Natural killer cell (primary cell): ENCODE measurements around the gene UNC13D. TPM values are rescaled to one million over a fixed set of nuclear protein-coding genes. Genes with fewer than 3 reads are reported as not detected.

Experiments used
- ATAC-seq, 3 donors: fragments of 150-1000 bp in 2 of 3; fragments of 200-7000 bp in 1 of 3; cut with Tn5 transposase; 1 replicate in 1 of 3; 2 replicates in 2 of 3; pipeline ENCODE4 v1.10.0; 2021; ENCODE audit warnings: mild to moderate bottlenecking in 2 of 3, moderate library complexity in 2 of 3
- DNase-seq, 2 donors: peaks; one replicate each; pipeline versions ENCODE4 v3.0.0 to v3.0.0-alpha.2; 2013 to 2021; ENCODE audit warnings: mixed read lengths in 1 of 2
- H3K27ac ChIP-seq: one replicate; pipeline ENCODE4 v1.5.1; 2013; ENCODE audit warnings: mild to moderate bottlenecking, low read length
- H3K27me3 ChIP-seq: one replicate; pipeline ENCODE4 v1.6.1; 2013; ENCODE audit warnings: low read length; ENCODE audit not compliant: control insufficient read depth, insufficient read depth
- H3K36me3 ChIP-seq: one replicate; pipeline ENCODE4 v1.6.1; 2013; ENCODE audit warnings: low read length; ENCODE audit not compliant: control insufficient read depth, insufficient read depth
- H3K4me1 ChIP-seq: one replicate; pipeline ENCODE4 v1.6.1; 2013; ENCODE audit warnings: low read length; ENCODE audit not compliant: control insufficient read depth, insufficient read depth
- H3K4me3 ChIP-seq: one replicate; pipeline ENCODE4 v1.5.1; 2013; ENCODE audit warnings: low read length
- H3K9me3 ChIP-seq: one replicate; pipeline ENCODE4 v1.6.1; 2013; ENCODE audit warnings: low read length; ENCODE audit not compliant: control insufficient read depth, insufficient read depth
- H3K27ac Mint-ChIP-seq, 2 donors: one replicate each; pipeline ENCODE4 v1.8.0; 2022; ENCODE audit warnings: mild to moderate bottlenecking in 2 of 2, mixed read lengths in 2 of 2, moderate library complexity in 1 of 2
- H3K27me3 Mint-ChIP-seq, 2 donors: one replicate each; pipeline ENCODE4 v1.8.0; 2022; ENCODE audit warnings: low read depth in 2 of 2, mixed read lengths in 2 of 2
- H3K36me3 Mint-ChIP-seq: one replicate; pipeline ENCODE4 v1.8.0; 2022; ENCODE audit warnings: mixed read lengths
- H3K4me1 Mint-ChIP-seq, 2 donors: one replicate each; pipeline ENCODE4 v1.8.0; 2022; ENCODE audit warnings: mixed read lengths in 2 of 2
- H3K4me3 Mint-ChIP-seq: one replicate; pipeline ENCODE4 v1.8.0; 2022; ENCODE audit warnings: mild to moderate bottlenecking, moderate library complexity, mixed read lengths
- H3K9me3 Mint-ChIP-seq, 2 donors: one replicate each; pipeline ENCODE4 v1.8.0; 2022; ENCODE audit warnings: mixed read lengths in 2 of 2
- WGBS: methylation state at CpG from one replicate; pipeline ENCODE4 v1.1.7; 2013; ENCODE audit warnings: missing lambda C conversion rate; ENCODE audit not compliant: insufficient coverage; 5-methylcytosine and 5-hydroxymethylcytosine counted together
- intact Hi-C: fragments of 100-400 bp; cut with micrococcal nuclease; formaldehyde crosslinking; loops from one replicate; pipeline ENCODE4 v1.14.2; 2022
- total RNA-seq, 4 donors: library from RNA; stranded (reverse); fragments of 120-200 nt in 1 of 4; gene quantifications; one replicate each; pipeline versions ENCODE4 v1.2.3 to v1.2.4, GENCODE V29; 2013 to 2022
- TF ChIP-seq, protein P1 (sequence below): fragments of 200-600 bp; IDR thresholded peaks from one replicate; pipeline ENCODE4 v1.8.0; 2022; ENCODE audit warnings: antibody characterized with exemption

The UNC13D gene
- total RNA-seq, 3 donors from 2014 or later (not counting 1 experiment from before 2014, with no cell fraction given): 269 to 279 (median 277) TPM

DNA sequence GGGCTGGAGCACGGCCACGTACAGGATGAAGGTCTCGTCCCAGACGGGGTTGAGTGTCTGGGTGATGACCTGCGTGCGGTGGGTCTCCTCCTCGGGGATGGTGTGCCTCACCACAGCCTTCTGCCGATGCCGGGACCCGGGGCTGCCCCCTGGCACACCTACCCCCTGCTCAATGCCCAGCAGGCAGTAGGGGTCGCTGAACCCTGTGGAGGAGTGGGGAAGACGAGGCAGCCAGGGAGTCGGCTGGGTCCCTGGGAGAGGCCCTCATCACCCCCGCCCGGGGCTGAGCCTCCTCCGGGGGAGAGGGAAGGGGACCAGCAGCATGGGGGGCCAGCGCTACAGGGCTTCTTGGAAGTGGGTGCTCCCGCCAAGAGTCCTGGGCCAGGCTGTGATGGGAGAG lies 1.8 kb downstream of the UNC13D start:
- Histone ChIP-seq H3K36me3 (peaks cover 53% of the 10 kb centered on the region), H3K4me1 (peaks cover 42% of the 10 kb centered on the region), H3K27ac (peak overlapping the region; percentile 95), H3K4me3 (peak overlapping the region; percentile 84), H3K27me3 (no peaks in the 10 kb centered on the region), H3K9me3 (no peaks in the 10 kb centered on the region)
- peaks cover 5 to 16% of the 10 kb centered on the region in 2 donors for H3K4me1 Mint-ChIP-seq
- no peaks in the 10 kb centered on the region for H3K27me3 Mint-ChIP-seq
- intact Hi-C loops: loop anchor here (5.0 kb wide), 1 partner anchor 65 kb away; a partner anchor contains a TSS
- no peaks in the 10 kb centered on the region for H3K36me3 Mint-ChIP-seq
- TF ChIP-seq, protein P1, sequence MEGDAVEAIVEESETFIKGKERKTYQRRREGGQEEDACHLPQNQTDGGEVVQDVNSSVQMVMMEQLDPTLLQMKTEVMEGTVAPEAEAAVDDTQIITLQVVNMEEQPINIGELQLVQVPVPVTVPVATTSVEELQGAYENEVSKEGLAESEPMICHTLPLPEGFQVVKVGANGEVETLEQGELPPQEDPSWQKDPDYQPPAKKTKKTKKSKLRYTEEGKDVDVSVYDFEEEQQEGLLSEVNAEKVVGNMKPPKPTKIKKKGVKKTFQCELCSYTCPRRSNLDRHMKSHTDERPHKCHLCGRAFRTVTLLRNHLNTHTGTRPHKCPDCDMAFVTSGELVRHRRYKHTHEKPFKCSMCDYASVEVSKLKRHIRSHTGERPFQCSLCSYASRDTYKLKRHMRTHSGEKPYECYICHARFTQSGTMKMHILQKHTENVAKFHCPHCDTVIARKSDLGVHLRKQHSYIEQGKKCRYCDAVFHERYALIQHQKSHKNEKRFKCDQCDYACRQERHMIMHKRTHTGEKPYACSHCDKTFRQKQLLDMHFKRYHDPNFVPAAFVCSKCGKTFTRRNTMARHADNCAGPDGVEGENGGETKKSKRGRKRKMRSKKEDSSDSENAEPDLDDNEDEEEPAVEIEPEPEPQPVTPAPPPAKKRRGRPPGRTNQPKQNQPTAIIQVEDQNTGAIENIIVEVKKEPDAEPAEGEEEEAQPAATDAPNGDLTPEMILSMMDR: no peak
- peak overlapping the region; percentile 62 for H3K4me3 Mint-ChIP-seq
- DNase-seq: no peak
- peak overlapping the region; percentile 26 to 94 for H3K27ac Mint-ChIP-seq
- WGBS: 88% methylated on average over 18 of the region's 18 CpGs
- no peaks in the 10 kb centered on the region for H3K9me3 Mint-ChIP-seq
- no peak for ATAC-seq

DNA sequence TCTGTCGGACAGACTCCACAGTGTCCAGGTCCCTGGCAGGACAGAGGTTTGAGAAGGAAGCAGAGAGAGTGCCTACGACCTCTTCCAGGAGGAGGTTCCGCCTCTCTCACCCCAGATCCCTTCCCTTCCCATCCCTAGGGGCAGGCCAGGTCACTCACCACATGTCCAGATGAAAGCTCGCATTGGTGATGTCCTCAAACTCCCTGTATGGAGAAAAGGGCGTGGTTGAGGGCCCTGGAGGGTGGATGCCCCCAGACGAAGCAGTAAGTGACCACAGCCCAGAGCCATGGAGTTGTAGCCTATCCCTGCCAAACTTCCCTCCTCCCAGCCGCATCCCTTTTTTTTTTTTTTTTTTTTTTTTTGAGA lies 3.4 kb downstream of the UNC13D start:
- no peaks in the 10 kb centered on the region for H3K36me3 Mint-ChIP-seq
- Histone ChIP-seq H3K9me3 (no peaks in the 10 kb centered on the region), H3K36me3 (peaks cover 50% of the 10 kb centered on the region), H3K4me1 (peaks cover 42% of the 10 kb centered on the region), H3K27me3 (no peaks in the 10 kb centered on the region), H3K27ac (no peak overlapping the region), H3K4me3 (no peak overlapping the region)
- WGBS: 92% methylated on average over 5 of the region's 7 CpGs
- H3K27me3 Mint-ChIP-seq: no peaks in the 10 kb centered on the region
- no peak for ATAC-seq
- TF ChIP-seq, protein P1: no peak
- peaks cover 5 to 13% of the 10 kb centered on the region in 2 donors for H3K4me1 Mint-ChIP-seq
- H3K9me3 Mint-ChIP-seq: no peaks in the 10 kb centered on the region
- peak overlapping the region; percentile 13 for H3K4me3 Mint-ChIP-seq
- no peak overlapping the region for H3K27ac Mint-ChIP-seq
- DNase-seq: no peak
- intact Hi-C loops: loop anchor here (5.0 kb wide), 1 partner anchor 63 kb away; a partner anchor contains a TSS

DNA sequence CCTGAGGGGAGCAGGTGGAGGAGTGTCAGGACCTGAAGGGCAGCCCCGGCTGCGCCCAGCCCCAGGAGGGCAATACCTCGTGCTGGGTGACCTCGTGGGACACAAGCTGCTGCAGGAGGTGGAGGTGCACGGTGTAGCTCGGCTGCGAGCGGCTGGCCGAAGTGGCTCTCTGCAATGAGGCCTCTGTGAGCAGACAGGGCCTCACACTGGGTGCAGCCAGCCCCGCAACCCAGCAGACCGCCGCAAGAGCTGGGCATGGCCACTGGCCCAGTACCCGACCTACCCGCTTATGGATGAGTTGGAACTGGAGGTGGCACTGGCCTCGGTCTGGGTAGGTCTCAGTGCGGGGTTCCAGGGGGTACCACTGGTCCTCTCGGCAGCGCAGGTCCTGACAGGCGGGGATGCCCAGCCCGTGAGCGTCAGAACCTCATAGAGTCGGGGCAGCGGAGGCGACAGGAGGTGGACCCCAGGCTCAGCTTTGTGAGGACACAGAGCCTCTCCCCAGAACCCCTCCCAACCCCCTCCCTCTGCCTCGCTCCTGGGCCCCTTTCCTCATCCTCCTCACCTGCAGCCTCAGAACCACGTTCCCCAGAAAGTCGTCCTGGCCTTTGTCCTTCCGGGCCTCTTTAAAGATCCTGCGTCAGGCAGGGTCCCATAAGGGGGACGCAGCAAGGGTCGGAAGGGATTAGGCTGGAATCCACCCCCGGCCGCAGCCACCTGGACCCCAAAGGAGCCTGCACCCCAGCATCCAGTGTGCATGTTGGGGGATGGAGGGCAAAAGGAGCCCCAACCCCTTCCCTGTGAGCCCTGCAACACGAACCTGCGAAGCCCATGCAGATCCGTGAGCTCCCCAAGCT lies 4.0 kb downstream of the UNC13D start:
- TF ChIP-seq, protein P1: no peak
- Mint-ChIP-seq H3K36me3 (no peaks in the 10 kb centered on the region), H3K4me1 (peaks cover 1 to 7% of the 10 kb centered on the region in 2 donors), H3K9me3 (no peaks in the 10 kb centered on the region), H3K27ac (no peak overlapping the region), H3K4me3 (peak overlapping the region; percentile 25), H3K27me3 (no peaks in the 10 kb centered on the region)
- peaks cover 54% of the 10 kb centered on the region for H3K36me3 ChIP-seq
- DNase-seq: no peak
- H3K27ac ChIP-seq: no peak overlapping the region
- H3K4me3 ChIP-seq: no peak overlapping the region
- no peaks in the 10 kb centered on the region for H3K9me3 ChIP-seq
- no peaks in the 10 kb centered on the region for H3K27me3 ChIP-seq
- intact Hi-C loops: loop anchor here (5.0 kb wide), 1 partner anchor 63 kb away; a partner anchor contains a TSS
- WGBS: 95% methylated on average over 36 of the region's 36 CpGs
- H3K4me1 ChIP-seq: peaks cover 36% of the 10 kb centered on the region
- no peak for ATAC-seq
